GM23248 (cell line): ENCODE measurements around the gene DAB2IP.

Experiments
- EZH2 ChIP-seq: fragments of 200-600 bp; sonication (generic); IDR thresholded peaks from 2 replicates; pipeline ENCODE4 v1.6.1; 2018; ENCODE audit warnings: antibody characterized with exemption, mild to moderate bottlenecking; ENCODE audit not compliant: insufficient read depth, poor library complexity, severe bottlenecking
- EZH2phosphoT487 ChIP-seq: fragments of 200-600 bp; sonication (generic); IDR thresholded peaks from 2 replicates; pipeline ENCODE4 v1.6.1; 2018; ENCODE audit warnings: antibody characterized with exemption, moderate library complexity, mild to moderate bottlenecking, low read depth; ENCODE audit not compliant: insufficient read depth

GRCh38 chr9:121783521-121784507 is 132.4 kb downstream of the DAB2IP start:
- TF ChIP-seq EZH2phosphoT487 (no peak), EZH2 (no peak)
